CD4-positive, alpha-beta T cell treated with Interferon alpha-2 for 1 hour (primary cell): ENCODE measurements around the gene CLDN9.

ENCODE experiments used
- DNase-seq, 2 donors: peaks; one replicate each; pipeline ENCODE4 v3.0.0-alpha.2; 2020 to 2022

The CLDN9 gene

GRCh38 chr16:3020604-3021448 is 8.1 kb downstream of the CLDN9 start:
- DNase-seq: peak; percentile 46 to 72

GRCh38 chr16:3021449-3022207 is 8.9 kb downstream of the CLDN9 start:
- peak; percentile 61 to 69 for DNase-seq

DNA sequence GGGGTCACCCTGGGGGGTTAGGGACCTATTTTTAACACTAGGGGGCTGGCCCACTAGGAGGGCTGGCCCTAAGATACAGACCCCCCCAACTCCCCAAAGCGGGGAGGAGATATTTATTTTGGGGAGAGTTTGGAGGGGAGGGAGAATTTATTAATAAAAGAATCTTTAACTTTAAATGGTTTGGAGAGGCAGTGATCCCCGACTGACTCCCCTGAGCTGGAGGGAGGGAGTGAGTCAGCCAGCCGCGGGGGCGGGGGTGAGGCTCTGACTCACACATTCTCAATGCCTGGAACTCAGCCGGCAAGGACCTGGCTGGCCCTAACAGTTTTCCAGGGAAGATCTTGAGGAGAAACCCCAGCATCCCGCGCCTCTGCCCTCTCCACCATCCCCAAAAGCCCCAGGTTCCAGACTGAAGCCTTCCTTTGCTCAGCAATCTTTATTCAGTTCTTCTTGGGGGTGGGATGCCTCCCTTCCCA is 9.5 kb downstream of the CLDN9 start:
- DNase-seq: peak; percentile 65 to 66

DNA sequence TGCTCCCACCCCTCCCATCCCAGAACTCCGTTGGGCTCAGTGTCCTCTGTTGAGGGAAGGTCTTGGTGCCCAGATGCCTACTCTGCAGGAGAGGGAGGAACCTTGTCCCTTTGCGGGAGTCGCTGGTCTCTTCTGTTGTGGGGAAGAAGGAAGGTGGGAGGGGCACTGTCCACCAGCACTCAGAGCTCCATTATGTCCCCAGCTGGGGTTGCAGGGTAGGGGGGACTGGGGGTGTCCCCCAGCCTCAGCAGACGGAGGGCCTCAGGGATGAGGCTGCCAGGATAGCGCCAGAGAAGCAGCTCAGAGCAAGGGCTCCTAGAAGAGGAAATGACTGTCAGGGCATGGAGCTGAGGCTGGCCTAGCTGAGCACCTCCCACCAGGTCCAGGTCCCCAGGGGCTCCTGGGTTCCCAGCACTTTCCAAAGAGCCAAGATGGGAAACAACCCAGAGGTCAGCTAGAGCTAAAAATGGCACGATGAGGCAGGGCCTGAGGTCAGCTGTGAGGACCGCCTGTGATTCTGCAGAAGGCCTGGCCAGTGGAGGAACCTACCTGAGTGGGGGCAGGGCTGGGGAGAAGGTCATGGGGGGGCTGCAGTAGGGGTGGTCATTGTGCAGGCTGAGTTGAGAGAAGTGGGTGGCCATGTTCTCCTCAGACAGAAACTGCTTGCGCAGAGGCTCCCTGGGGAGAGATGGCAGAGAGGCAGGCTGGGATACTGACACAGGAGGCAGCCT is 10.1 kb downstream of the CLDN9 start:
- no peak for DNase-seq

- DNase-seq: no peak
These were observed 10.6 kb downstream of the CLDN9 start for GRCh38 chr16:3023415-3023668.

GRCh38 chr16:3023669-3024478 is 11.2 kb downstream of the CLDN9 start, which contains the start of the genes HCFC1R1 and THOC6:
Gene HCFC1R1, minus strand, starts transcription at chr16:3023942. Its CDS starts 1 bp downstream, at chr16:3023941.
Gene THOC6, plus strand, starts transcription at chr16:3024035. Its CDS starts 292 bp downstream, at chr16:3024327.
- peak; percentile 96 for DNase-seq

- no peak for DNase-seq
These were observed 12.6 kb downstream of the CLDN9 start for GRCh38 chr16:3025032-3026002.

GRCh38 chr16:3026003-3026378 is 13.3 kb downstream of the CLDN9 start:
- no peak for DNase-seq

DNA sequence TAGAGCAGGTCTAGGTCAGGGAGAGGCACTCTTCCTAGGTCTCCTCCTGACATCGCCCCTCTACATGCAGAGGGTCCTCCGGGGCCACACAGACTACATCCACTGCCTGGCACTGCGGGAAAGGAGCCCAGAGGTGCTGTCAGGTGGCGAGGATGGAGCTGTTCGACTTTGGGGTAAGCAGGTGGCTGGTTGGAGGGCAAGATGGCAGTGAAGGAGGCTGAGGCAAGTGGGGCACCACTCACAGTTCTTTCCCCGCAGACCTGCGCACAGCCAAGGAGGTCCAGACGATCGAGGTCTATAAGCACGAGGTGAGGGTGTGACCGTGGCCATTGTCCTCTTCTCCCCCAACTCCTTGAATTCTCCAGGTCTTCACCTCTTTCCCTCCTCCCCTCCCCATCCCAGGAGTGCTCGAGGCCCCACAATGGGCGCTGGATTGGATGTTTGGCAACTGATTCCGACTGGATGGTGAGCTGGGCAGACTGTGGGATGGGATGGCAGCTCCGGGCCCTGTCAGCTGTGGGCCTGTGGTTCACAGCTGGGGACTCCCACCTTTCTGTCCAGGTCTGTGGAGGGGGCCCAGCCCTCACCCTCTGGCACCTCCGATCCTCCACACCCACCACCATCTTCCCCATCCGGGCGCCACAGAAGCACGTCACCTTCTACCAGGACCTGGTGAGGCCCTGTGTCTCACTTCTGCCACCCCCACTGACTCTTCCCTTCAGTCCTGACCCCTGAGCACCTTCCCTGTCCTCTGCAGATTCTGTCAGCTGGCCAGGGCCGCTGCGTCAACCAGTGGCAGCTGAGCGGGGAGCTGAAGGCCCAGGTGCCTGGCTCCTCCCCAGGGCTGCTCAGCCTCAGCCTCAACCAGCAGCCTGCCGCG is 14.1 kb downstream of the CLDN9 start:
- DNase-seq: no peak

DNA sequence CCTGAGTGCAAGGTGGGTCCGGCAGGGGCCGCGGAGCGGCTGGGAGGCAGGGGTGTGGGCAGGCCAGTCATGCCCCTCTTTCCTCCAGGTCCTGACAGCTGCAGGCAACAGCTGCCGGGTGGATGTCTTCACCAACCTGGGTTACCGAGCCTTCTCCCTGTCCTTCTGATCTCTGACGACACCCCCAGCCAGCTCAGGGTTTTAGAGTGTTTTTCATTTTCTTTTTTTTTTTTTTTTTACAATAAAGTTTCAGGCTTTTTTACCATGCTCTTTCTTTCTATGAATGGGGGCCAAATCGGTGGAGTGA is 14.7 kb downstream of the CLDN9 start:
- DNase-seq: no peak

GRCh38 chr16:3027983-3028715 is 15.4 kb downstream of the CLDN9 start:
- DNase-seq: peak; percentile 85 to 91

- DNase-seq: no peak
These were observed 16.1 kb downstream of the CLDN9 start for GRCh38 chr16:3028716-3029319.

GRCh38 chr16:3029491-3030221 is 16.9 kb downstream of the CLDN9 start:
- peak in 1 of 2 donors; percentile 51 for DNase-seq

- DNase-seq: no peak
These were observed 17.8 kb downstream of the CLDN9 start for GRCh38 chr16:3030222-3031212.

DNA sequence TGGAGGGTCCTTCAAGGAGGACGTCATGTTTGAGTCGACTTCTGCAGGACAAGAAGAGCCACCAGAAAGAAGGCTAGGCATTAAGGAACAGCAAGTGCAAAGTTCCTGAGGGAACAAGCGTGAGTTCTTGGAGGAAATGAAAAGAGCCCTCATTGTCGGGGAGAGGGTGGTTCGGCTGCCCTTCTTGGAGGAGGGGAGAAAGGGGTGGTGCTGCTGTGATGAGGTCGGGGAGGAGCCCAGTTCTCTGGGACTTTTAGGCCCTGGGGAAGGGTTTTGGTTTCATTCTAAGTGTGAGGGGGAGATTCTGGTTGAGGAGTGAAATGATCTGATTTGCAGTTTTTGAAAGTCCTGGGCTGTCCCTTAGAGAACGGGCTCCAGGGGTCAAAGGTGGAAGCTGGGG is 19.9 kb downstream of the CLDN9 start:
- no peak for DNase-seq

GRCh38 chr16:3035289-3035971 is 22.7 kb downstream of the CLDN9 start:
- no peak for DNase-seq
